G401.6 (cell line): ENCODE results near the gene SLC7A4.
"Not testable (repeated sequence)": the region's sequence is repeated elsewhere in the genome, so short reads cannot be mapped to it uniquely, and the experiment has no call there.

Experiments
- FAIRE-seq: peaks from 2 replicates; lab custom pipeline; 2012; peaks lifted over from hg19 to GRCh38; lab: Jason Lieb, UNC

SLC7A4 gene

GRCh38 chr22:21032037-21032867 lies at the start of gene SLC7A4:
Gene SLC7A4, minus strand, starts transcription at chr22:21032561. Its CDS starts 749 bp downstream, at chr22:21031812.
- no peak for FAIRE-seq

- no peak for FAIRE-seq
Observed at GRCh38 chr22:21080435-21081137, 48.2 kb upstream of the SLC7A4 start.

GRCh38 chr22:21079493-21079892 lies 47.1 kb upstream of the SLC7A4 start:
- FAIRE-seq = no peak

- no peak for FAIRE-seq
Observed at GRCh38 chr22:21078916-21079315, 46.6 kb upstream of the SLC7A4 start.

- FAIRE-seq = no peak
Observed at GRCh38 chr22:21077884-21078508, 45.6 kb upstream of the SLC7A4 start.

- FAIRE-seq = no peak
Observed at GRCh38 chr22:21076912-21077625, 44.7 kb upstream of the SLC7A4 start.

- FAIRE-seq = no peak
Observed at GRCh38 chr22:21075516-21076138, 43.3 kb upstream of the SLC7A4 start.

- FAIRE-seq = no peak
Observed at GRCh38 chr22:21074102-21074715, 41.8 kb upstream of the SLC7A4 start.

GRCh38 chr22:21073482-21073881 lies 41.1 kb upstream of the SLC7A4 start:
- no peak for FAIRE-seq

GRCh38 chr22:21073023-21073422 lies 40.7 kb upstream of the SLC7A4 start:
- FAIRE-seq = no peak

GRCh38 chr22:21071796-21072195 lies 39.4 kb upstream of the SLC7A4 start:
- not testable (repeated sequence) for FAIRE-seq

GRCh38 chr22:21070690-21071615 lies 38.6 kb upstream of the SLC7A4 start:
- FAIRE-seq = no peak

GRCh38 chr22:21069375-21069774 lies 37.0 kb upstream of the SLC7A4 start:
- FAIRE-seq = no peak

- FAIRE-seq = no peak
Observed at GRCh38 chr22:21068681-21069276, 36.4 kb upstream of the SLC7A4 start.

- FAIRE-seq = no peak
Observed at GRCh38 chr22:21067901-21068680, 35.7 kb upstream of the SLC7A4 start.

GRCh38 chr22:21067075-21067900 lies 34.9 kb upstream of the SLC7A4 start:
- no peak for FAIRE-seq

GRCh38 chr22:21064917-21065864 lies 32.8 kb upstream of the SLC7A4 start:
- no peak for FAIRE-seq
